Stimulated activated CD4-positive, alpha-beta T cell treated with anti-CD3 and anti-CD28 coated beads, Interleukin-15, amount 100 ng/mL, for 1 hour (primary cell): ENCODE data around the gene HES4.
"Not testable (repeated sequence)": the region's sequence is repeated elsewhere in the genome, so short reads cannot be mapped to it uniquely, and the experiment has no call there.

Experiments used
- DNase-seq, 2 donors: peaks; one replicate each; pipeline ENCODE4 v3.0.0-alpha.2; 2020; ENCODE audit warnings: low read depth in 1 of 2, low spot score in 1 of 2

The HES4 gene

GRCh38 chr1:1033731-1034438 is 34.0 kb upstream of the HES4 start:
- no peak for DNase-seq

DNA sequence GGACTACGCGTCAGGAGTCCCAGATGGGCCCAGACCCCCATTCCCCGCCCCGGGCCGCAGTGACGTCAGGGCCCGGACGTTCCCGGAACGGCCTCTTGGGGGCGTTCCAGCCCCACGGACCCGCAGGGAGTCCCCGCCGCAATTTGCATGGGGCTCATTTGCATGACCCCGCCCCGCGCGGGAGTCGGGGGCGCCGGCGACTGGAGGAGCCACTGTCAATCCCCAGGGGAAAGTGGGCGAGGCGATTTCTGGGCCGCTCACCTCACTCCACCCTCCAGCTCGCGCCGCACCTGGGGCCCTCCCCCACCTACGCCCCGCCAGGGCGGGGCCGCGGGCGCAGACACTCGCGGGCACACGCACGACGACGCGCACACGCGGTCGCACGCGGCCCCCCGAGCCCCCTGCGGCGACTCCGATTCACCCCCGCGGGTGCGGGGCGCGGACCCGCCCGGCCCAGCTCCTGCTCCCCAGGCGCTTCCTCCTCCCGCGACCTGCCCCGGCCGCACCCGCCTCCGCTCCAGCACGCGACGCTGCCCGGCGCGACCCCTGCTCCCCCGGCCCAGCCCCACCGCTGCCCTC is 33.2 kb upstream of the HES4 start:
- DNase-seq, result peak; percentile 66 to 87

- DNase-seq, result no peak
These were observed 32.5 kb upstream of the HES4 start for GRCh38 chr1:1032424-1032823.

GRCh38 chr1:1031659-1032235 is 31.9 kb upstream of the HES4 start:
- no peak for DNase-seq

- DNase-seq, result not testable (repeated sequence)
These were observed 31.2 kb upstream of the HES4 start for GRCh38 chr1:1030867-1031658.

GRCh38 chr1:1027791-1028190 is 27.9 kb upstream of the HES4 start:
- DNase-seq, result no peak

DNA sequence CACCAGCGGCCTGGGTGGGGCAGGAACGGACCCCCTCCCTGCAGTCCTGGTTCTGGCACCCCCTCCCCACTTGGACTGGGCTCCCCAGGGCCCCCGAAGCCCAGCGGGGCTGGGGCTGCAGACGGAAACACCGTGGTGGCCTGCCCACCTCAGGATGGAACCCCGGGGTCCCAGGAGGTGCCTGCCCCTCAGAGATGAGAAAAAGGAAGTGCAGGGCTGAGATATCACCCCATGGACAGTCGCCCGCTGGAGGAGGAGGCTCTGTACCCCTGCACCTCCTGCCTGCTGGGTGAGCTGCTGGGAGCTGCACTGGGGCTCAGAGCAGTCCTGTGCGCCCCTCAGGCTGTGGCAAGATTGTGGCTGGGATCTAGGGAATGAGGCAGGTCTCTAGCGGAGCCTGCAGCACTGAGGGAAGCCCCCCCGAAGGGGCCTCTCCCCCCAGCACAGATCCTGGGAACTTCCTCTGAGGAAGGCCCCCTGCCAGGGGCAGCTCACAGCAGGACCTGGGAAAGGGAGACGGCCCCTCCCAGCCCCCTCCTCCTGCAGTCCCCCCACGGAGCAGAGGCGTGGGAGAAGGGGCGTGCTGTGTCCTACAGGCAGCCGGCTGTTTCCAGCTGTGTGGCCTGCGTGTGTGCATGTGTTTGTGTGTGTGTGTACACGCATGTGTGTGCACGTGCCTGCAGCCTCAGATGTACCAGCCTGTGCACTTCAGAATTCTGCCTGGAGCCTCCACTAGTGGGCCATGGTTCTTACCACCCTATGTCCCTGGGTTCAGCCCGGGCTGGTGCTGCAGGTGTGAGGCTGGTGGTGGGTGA is 26.9 kb upstream of the HES4 start:
- no peak for DNase-seq

DNA sequence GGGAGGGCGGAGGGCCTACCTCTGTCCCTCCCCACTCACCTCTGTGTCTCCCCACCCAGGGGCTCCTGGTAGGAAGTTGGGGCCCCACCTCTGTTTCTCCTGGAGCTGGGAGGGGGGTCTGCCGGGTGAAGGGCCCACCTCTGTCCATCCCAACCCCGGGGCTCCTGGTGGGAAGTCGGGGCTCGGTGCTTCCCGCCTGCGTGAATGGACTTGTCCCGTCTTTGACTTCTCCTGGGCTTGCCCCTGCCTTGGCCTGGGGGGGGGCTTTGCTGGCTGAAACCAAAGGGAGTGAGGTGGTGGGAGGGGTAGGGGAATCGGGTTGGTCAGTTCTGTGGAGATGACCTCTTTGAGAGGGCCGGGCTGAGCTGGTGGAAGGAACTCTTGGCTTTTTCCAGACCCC is 25.8 kb upstream of the HES4 start:
- DNase-seq, result no peak

- no peak for DNase-seq
These were observed 25.1 kb upstream of the HES4 start for GRCh38 chr1:1024771-1025699.

- DNase-seq, result no peak
These were observed 24.4 kb upstream of the HES4 start for GRCh38 chr1:1024149-1024770.

DNA sequence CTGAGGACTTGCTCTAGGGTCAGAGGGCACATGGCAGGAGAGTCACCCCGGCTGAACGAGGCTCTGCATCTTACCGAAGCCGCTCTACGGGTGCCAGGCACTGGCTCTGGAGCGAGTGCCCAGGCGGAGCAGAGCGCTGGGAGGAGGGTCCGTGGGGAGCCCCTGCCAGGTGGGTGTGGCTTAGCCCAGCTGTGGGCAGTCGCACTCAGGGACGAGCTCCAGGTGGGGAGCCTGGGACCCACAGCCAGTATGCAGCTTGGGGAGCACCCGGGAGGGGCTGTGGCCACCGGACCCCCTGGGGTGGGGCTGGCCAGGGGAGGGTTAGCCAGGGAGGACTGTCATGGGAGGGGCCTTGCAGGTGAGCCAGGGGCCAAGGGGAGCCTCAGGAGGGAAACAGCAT is 23.8 kb upstream of the HES4 start:
- DNase-seq, result no peak

DNA sequence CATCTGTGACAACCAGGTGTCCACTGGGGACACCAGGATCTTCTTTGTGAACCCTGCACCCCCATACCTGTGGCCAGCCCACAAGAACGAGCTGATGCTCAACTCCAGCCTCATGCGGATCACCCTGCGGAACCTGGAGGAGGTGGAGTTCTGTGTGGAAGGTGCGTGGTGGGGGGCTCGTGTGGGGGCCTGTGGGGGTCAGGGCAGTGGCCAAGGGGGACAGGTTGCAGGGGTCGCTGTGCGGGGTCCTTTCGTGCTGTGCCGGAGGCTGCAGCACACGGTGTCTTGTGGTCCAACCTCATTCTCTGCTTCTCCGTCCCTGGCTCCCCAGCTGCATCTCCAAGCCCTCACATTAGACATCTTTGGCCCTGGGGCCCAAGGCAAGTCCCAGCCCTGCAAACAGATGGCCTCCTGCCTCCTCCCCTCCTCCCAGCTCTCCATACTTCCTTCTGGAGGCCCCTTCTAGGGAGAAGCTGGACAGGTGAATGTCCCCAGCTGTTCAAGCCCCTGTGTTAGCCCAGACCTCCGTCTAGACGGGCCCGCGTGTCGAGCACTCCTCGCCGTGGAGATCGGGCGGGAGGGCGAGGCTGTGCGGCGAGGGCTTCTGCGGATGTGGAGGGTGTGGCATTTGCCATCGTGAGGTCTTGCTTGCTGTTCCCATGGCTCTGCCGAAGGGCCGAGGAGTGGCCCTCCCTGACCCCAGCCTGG is 22.6 kb upstream of the HES4 start:
- no peak for DNase-seq

GRCh38 chr1:1021920-1022259 is 22.0 kb upstream of the HES4 start:
- DNase-seq, result no peak

DNA sequence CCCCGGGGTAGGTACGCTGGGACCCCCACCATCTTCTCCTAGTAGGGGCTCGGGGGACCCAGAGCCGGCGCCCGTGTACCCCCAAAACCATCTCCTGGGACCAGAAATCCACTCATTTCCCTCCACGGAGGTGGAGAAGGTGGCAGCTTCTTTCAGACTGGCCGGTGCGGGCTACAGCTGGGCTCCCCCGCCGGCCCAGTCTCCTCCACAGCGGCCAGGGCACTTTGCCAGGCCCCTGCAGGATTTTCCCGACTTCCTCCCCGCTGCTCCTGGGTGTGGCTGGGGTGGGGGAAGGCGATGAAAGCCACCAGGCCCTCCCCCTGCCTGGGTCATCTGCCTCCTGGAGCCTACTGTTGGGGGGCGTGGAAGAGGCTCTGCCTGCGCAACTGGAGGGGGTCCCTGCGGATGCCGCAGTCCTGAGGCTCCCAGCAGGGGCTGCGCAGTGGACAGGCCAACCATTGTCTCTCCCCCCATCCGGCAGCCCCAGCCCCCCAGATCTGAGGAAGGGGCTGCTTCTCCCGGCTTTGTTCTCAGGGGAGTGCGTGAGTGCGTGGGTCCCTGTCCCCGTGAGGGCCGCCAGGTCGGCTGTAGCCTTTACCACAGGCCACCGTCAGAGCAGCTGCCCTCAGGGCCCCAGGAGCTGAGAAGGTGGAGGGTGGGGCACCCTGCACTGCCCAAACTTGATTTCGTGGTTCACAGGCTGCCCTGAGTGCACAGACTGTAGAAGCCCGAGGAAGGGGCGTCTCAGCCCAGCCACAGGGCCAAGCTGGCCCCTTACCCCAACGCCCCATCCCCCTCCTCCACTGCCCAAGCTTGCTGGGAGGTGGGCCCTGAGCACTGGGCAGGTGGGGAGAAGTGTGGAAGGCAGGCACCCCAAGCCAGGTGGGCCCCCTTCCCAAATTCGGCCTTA is 21.4 kb upstream of the HES4 start:
- DNase-seq, result no peak

DNA sequence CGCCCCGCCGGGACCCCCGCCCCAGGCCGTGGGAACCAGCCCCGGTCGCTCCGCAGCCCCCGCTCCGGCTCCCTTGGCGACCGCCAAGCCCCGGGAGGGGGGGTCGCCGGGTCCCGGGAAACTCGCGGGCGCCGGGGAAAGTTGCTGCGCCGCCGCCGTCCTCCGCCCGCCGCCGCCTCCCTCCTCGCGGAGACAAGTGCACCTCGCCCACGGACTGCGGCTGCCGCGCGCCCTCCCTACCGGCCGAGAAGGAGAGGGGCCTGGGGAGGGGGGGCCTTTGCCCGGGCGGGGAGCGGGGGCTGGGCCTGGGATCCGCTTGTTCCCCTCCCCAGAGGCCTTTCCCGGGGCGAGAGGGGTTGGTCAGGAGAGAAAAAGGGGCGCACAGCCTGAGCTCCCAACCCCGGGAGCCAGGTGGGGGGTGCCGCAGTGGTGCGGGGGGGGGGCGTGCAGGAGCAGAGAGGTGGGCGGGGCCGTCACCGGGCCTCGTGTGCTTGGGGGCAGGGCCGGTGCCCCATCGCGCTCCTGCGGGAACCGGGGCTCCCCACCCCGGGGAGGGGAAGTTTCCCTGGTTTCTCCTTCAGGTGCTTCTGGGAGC is 20.6 kb upstream of the HES4 start:
- no peak for DNase-seq

- no peak for DNase-seq
These were observed 20.1 kb upstream of the HES4 start, which contains the start of gene AGRN for GRCh38 chr1:1020000-1020404. Gene AGRN (plus strand): TSS chr1:1020120. CDS start chr1:1020173, 53 bp downstream.
